Measurements from ENCODE around the gene SELE. TPM values are rescaled to one million over a fixed set of nuclear protein-coding genes. Genes with fewer than 3 reads are reported as not detected.

The SELE gene
- total and polyA plus RNA-seq, 2 of the 8 experiments (the other 6 are each of a cell fraction or from before 2014, with no cell fraction given): not detected

- H3K4ac ChIP-seq (replicated peaks; ENCODE audit: insufficient read length, low read depth, low read length): no peak overlapping the region
- 25% methylated on average over 2 of the region's 2 CpGs; no CpG with 5 or more reads in 1 of the 2 experiments for WGBS, 2 experiments (ENCODE audit: extremely low coverage in 1 of 2, insufficient coverage in 1 of 2, insufficient read length in 1 of 2, insufficient replicate concordance in 2 of 2, low coverage in 1 of 2, low lambda C conversion rate in 2 of 2, missing lambda C conversion rate in 1 of 2)
- no peak overlapping the region for H2BK12ac ChIP-seq (ENCODE audit: low read depth, low read length)
- no peak overlapping the region for H4K91ac ChIP-seq (replicated peaks; ENCODE audit: insufficient read length, low read length)
- peaks cover 3 to 4% of the 10 kb centered on the region in 2 experiments; a peak in 2 of 4 replicates for H3K9me3 ChIP-seq (ENCODE audit: insufficient read depth in 2 of 2, low read depth in 1 of 2, low read length in 1 of 2)
- no peaks in the 10 kb centered on the region for H3K4me1 ChIP-seq (replicated peaks in 1 of 4; ENCODE audit: control insufficient read depth in 3 of 4, insufficient read depth in 4 of 4, low read length in 3 of 4)
- no peak overlapping the region for H2AK5ac ChIP-seq (ENCODE audit: low read depth, low read length)
- no peak overlapping the region for H2BK5ac ChIP-seq (ENCODE audit: low read depth, low read length)
- no peaks in the 10 kb centered on the region for H4K20me1 ChIP-seq (replicated peaks in 1 of 2; ENCODE audit: control insufficient read depth in 1 of 2, insufficient read depth in 2 of 2, low read length in 2 of 2)
- ChIA-PET POLR2A (ENCODE audit: partially characterized antibody) (interaction anchor here (0.6 kb wide), 1 partner anchor 207 kb away, joined by 3 read pairs; no protein-coding TSS in a partner anchor), CTCF (ENCODE audit: partially characterized antibody) (interaction anchor here (1.4 to 2.3 kb wide), 2 partner anchors 12 to 20 kb away, joined by 4 read pairs; no protein-coding TSS in a partner anchor)
- DNase-seq (ENCODE audit: low read depth in 1 of 2, low spot score in 2 of 2): no peak
- H3K79me2 ChIP-seq (ENCODE audit: control insufficient read depth in 1 of 2, insufficient read depth in 2 of 2, low read length in 2 of 2): no peaks in the 10 kb centered on the region
- H4K8ac ChIP-seq (ENCODE audit: extremely low read depth, insufficient read depth, low read length): no peak overlapping the region
- H2BK120ac ChIP-seq (replicated peaks; ENCODE audit: low read depth, low read length): no peak overlapping the region
- H3K18ac ChIP-seq (ENCODE audit: extremely low read depth, low read length): no peak overlapping the region
- no peak overlapping the region for H3K23ac ChIP-seq (ENCODE audit: insufficient read length)
- H3K14ac ChIP-seq (ENCODE audit: insufficient read length): no peak overlapping the region
- no peak overlapping the region for H4K5ac ChIP-seq (ENCODE audit: insufficient read length, low read depth, low read length)
- H3K27ac ChIP-seq (ENCODE audit: low read depth, low read length): no peak overlapping the region
- no peak overlapping the region for H2AFZ ChIP-seq (ENCODE audit: low read length)
- FAIRE-seq: peak; percentile 50
- peaks cover 50 to 80% (median 58%) of the 10 kb centered on the region in 4 experiments for H3K27me3 ChIP-seq (replicated peaks in 1 of 4; ENCODE audit: control insufficient read depth in 3 of 4, extremely low read depth in 1 of 4, insufficient read depth in 3 of 4, low read length in 3 of 4)
- H3K23me2 ChIP-seq (ENCODE audit: low read depth, low read length): no peaks in the 10 kb centered on the region
- H3K9ac ChIP-seq (replicated peaks in 1 of 4; ENCODE audit: extremely low read depth in 1 of 4, low read depth in 3 of 4, low read length in 3 of 4): no peak overlapping the region
- H2BK20ac ChIP-seq (ENCODE audit: low read length): no peak overlapping the region
- H3K56ac ChIP-seq (replicated peaks; ENCODE audit: insufficient read length, low read depth, low read length): no peak overlapping the region
- no peak overlapping the region for H2BK15ac ChIP-seq (ENCODE audit: low read length)
- no peak overlapping the region for H3K4me3 ChIP-seq (ENCODE audit: extremely low read depth in 1 of 4, insufficient read depth in 2 of 4, low read depth in 3 of 4, low read length in 4 of 4)
- no peaks in the 10 kb centered on the region for H3K79me1 ChIP-seq (ENCODE audit: low read depth, low read length)
- H3K4me2 ChIP-seq (ENCODE audit: insufficient read depth in 1 of 2, low read depth in 2 of 2, low read length in 2 of 2): no peak overlapping the region
- peaks cover 0 to 6% (median 0%) of the 10 kb centered on the region in 4 experiments; a peak in 1 of 8 replicates for H3K36me3 ChIP-seq (ENCODE audit: control insufficient read depth in 2 of 4, insufficient read depth in 4 of 4, low read length in 3 of 4)
- TF ChIP-seq ASH2L (IDR thresholded peaks at IDR 0.05; ENCODE audit: low read length) (no peak), RNF2 (IDR thresholded peaks at IDR 0.05; ENCODE audit: borderline replicate concordance, low read depth, low read length, missing control alignments, poor library complexity, severe bottlenecking) (no peak), PHF8 (conservative IDR thresholded peaks at IDR 0.05; ENCODE audit: low read depth, low read length) (no peak), JUN (IDR thresholded peaks at IDR 0.05; ENCODE audit: low read depth, low read length) (no peak), SUZ12 (IDR thresholded peaks at IDR 0.05; ENCODE audit: low read length) (no peak), EZH2 (IDR thresholded peaks at IDR 0.05; ENCODE audit: low read depth, low read length, severe bottlenecking) (no peak), KDM5A (IDR thresholded peaks at IDR 0.05; ENCODE audit: low read length) (no peak), EP300 (IDR thresholded peaks at IDR 0.05; ENCODE audit: borderline replicate concordance in 1 of 2, low read depth in 2 of 2, low read length in 2 of 2) (no peak), ZNF274 (IDR thresholded peaks at IDR 0.05; ENCODE audit: borderline replicate concordance, extremely low read depth, low read length) (no peak), POLR2AphosphoS5 (IDR thresholded peaks at IDR 0.05; ENCODE audit: low read depth, low read length) (peak; percentile 78), POLR2A (IDR thresholded peaks at IDR 0.05; ENCODE audit: control extremely low read depth in 1 of 2, low read depth in 2 of 2, low read length in 2 of 2) (no peak), TAF7 (optimal IDR thresholded peaks at IDR 0.05; ENCODE audit: borderline replicate concordance, low read depth, low read length) (no peak), GTF2F1 (IDR thresholded peaks at IDR 0.05; ENCODE audit: borderline replicate concordance, low read depth, low read length) (no peak)
These were observed 51.8 kb downstream of the SELE start for GRCh38 chr1:169682071-169682470.
